NCI-H1694 treated with DMSO at 0.1 percent for 48 hours (cell line): Measurements from ENCODE around the gene RSU1.

Source experiments
- DNase-seq: peaks from one replicate; lab custom pipeline; 2025; lab: John Stamatoyannopoulos, UW

The RSU1 gene

GRCh38 chr10:16674147-16674703 is 143.0 kb downstream of the RSU1 start:
- no peak for DNase-seq

- DNase-seq = no peak
Observed at GRCh38 chr10:16673443-16673842, 143.8 kb downstream of the RSU1 start.

GRCh38 chr10:16663444-16663843 is 153.8 kb downstream of the RSU1 start:
- DNase-seq = no peak

DNA sequence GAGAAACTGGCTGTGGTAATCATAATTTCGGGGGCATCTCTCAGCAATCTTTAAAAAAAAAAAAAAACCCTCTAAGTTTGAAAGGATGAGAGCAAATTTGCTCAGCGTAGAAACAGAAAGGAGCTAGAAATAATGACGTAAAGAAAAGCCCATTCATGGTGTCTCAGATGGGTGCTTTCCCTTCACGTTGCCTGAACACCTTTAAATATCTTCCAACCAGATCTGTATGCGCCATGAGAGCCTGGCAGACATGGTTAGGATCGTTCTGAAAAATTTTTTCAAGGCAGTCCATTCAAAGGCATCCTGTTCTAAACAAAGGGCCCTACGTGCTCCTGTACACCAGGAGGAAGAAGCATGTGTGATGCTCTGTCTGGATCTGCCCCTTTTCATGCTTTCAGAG is 154.3 kb downstream of the RSU1 start:
- no peak for DNase-seq

- DNase-seq = no peak
Observed at GRCh38 chr10:16656895-16657294, 160.3 kb downstream of the RSU1 start.

DNA sequence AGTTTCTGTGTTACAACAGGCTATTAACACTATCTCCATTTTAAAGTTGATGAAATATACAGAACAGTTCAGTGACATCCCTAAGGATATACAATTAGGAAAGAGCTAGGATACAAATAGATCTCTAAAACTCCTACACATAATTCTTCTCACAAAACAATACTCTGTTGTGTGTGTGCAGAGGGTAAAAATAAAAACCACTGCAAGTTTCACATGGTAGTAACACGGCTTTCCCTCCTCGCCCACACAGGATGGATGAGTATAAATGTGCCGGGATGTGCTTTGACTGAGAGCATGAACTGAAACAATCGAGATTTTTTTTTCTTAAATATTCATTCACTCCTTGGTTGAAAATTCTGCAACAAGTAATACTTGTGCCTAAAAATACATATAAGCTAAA is 164.0 kb downstream of the RSU1 start:
- no peak for DNase-seq

GRCh38 chr10:16652154-16652553 is 165.1 kb downstream of the RSU1 start:
- DNase-seq = no peak

GRCh38 chr10:16649757-16650156 is 167.5 kb downstream of the RSU1 start:
- DNase-seq = no peak

GRCh38 chr10:16648366-16648765 is 168.9 kb downstream of the RSU1 start:
- no peak for DNase-seq

- DNase-seq = no peak
Observed at GRCh38 chr10:16646181-16647059, 170.8 kb downstream of the RSU1 start.

DNA sequence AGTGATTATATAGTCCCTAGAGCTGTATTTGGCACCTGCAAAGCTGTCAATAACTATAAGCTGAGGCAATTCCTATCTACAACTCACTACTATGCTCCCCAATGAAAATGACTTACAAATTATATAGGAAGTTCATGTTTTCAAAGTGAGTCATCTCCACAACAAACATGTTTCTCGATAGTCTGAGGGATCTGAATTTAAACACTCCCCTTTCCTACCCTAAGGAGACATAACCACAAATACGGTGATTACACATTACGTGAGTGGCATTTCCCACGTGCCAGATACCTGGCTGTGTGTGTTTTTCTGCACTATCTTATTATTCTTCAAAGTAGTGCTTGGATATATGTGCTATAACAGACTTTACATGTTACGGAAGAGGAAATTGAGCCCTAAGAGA is 173.1 kb downstream of the RSU1 start:
- no peak for DNase-seq

DNA sequence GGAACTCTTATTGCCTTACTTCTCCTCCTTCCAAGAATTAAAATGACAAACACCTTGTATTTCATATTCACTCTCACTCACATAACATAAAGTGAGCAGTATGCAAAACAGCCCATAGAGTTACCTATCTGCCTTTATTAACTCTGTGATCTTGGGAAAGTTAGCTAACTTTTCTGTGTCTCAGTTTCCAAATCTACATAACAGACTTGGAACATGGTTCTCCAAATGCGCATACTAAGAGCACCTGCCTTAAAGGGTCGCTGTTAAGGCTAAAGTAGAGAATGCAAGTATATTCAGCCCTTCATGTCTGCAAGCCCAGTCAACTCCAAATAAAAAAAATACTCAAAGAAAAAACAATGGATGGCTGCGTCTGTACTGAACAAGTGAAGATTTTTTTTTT is 173.7 kb downstream of the RSU1 start:
- no peak for DNase-seq

DNA sequence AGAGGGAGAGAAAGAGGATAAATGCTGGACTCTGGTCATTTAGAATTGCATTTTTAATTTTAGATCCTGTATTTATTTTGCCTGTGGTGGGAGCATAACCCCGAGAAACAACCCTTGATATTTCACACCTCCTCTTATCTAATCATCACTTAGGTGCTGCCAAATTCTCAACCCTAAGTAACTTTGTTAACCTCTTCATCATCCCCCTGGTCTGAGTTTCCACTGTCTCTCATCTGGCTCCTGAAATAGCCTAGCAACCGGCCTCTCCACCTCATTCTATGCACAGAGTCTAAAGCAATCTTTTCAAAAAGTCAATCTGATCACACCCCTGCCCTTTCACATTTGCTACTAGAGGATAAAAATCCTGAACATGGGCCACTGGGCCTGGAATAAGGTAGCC is 177.1 kb downstream of the RSU1 start:
- no peak for DNase-seq

GRCh38 chr10:16639471-16639870 is 177.8 kb downstream of the RSU1 start:
- no peak for DNase-seq

- no peak for DNase-seq
Observed at GRCh38 chr10:16632996-16633395, 184.2 kb downstream of the RSU1 start.

- DNase-seq = no peak
Observed at GRCh38 chr10:16626697-16627096, 190.5 kb downstream of the RSU1 start.

- no peak for DNase-seq
Observed at GRCh38 chr10:16612981-16613355, 204.3 kb downstream of the RSU1 start.

- DNase-seq = no peak
Observed at GRCh38 chr10:16612115-16612980, 204.9 kb downstream of the RSU1 start.

DNA sequence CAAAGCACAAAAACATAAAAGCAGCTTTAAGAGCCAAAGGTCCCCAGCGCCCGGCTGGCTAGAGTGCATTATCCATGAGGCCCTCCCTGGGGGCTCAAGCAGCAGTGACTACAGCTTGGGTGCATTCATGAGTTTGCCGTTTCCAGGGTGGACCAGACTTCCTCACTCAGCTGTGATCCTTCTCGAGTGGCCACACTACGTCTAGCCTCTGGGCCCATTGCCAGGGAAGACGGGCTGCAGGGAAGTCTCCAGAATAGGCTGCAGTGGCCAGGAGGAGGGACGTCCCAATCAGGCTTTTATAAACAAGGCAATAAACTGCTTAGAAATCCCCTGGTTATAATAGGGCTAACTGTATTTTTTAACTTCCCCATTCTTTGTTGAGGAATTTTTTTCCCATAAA is 206.2 kb downstream of the RSU1 start:
- no peak for DNase-seq

DNA sequence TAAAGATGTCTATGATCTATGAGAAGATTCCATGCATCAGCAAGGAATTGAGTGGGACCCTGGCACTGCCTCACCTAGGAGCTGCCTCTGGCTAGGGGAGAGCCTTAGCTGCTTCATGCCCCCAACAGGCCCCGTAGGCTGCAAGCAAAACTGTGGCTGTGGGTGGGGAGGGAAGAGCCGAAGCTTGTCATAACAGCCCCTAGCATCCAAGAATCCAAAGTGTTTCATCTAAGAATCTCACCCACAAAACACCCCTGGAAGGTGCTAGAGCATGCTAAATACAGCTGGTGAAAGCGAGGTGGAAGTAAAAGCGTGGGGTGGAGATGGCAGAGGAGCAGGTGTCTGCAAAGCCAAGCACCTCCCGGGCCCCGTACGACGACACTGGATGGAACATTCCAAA is 208.0 kb downstream of the RSU1 start:
- DNase-seq = no peak

DNA sequence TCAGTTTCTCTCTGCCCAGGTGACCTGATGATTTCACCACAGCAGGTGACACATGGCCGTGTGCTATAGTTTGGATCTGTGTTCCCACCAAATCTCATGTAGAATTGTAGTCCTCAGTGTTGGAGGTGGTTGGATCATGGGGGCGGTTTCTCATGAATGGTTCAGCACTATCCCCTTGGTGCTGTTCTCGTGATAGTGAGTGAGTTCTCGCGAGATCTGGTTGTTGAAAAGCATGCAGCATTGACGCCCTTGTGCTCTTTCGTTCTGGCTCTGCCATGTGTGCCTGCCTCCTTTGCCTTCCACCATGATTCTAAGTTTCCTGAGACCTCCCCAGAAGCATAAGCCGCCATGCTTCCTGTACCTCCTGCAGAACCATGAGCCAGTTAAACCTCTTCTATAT is 210.3 kb downstream of the RSU1 start:
- no peak for DNase-seq

DNA sequence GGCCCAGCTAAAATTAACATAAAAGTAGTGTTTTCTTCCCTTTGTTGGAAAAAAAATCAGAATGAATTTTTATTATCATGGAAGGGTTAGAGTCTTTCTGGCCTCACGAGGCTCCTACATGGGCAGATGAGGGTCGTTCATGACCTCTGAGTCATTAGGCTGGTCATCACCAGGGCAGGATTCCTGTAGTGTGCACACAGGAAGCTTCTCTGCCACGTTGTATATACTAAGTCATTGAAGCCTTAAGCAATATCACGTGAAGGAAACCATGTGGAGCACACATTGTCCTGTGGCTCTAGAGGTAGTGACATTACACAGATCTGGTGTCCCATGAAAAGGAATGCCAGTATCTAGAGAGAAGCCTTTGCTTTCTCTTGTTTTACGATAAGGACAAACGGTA is 210.8 kb downstream of the RSU1 start:
- DNase-seq = no peak

- DNase-seq = no peak
Observed at GRCh38 chr10:16603308-16603707, 213.9 kb downstream of the RSU1 start.
